ENCODE results near the gene RBL2. TPM values are rescaled to one million over a fixed set of nuclear protein-coding genes. Genes with fewer than 3 reads are reported as not detected.

Gene RBL2
- total and polyA plus RNA-seq, 2 of the 13 experiments (the other 11 are each of a cell fraction or from before 2014, with no cell fraction given) = 41.2 to 60.9 TPM

DNA sequence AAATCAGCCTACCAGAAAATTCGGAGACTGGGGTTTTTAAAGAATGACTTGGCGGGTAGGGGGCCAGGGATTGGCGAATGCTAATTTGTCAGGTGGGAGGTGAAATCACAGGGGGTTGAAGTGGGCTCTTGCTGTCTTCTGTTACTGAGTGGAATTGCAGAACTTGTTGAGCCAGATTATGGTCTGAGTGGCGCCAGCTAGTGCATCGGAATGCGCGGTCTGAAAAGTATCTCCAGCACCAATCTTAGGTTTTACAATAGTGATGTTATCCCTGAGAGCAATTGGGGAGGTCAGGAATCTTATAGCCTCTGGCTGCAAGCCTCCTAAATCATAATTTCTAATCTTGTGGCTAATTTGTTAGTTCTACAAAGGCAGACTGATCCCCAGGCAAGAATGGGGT is 762 bp upstream of the RBL2 start:
- no peak for ATAC-seq
- H3K9ac ChIP-seq (ENCODE audit: insufficient read depth, low read depth, low read length) = peak overlapping the region; percentile 92; the same call in 1 of the 2 replicates
- FAIRE-seq = no peak
- ChIA-PET POLR2A (interaction anchor here (1.1 to 3.8 kb wide), 3 partner anchors 15 to 78 kb away, joined by 3 to 20 read pairs (median 4); partner anchors contain the start of gene AKTIP), CTCF (ENCODE audit: low intra/inter-chr PET ratio, low total read pairs) (no interaction called here)
- H3K36me3 ChIP-seq (replicated peaks in 1 of 2; ENCODE audit: control insufficient read depth in 1 of 2, insufficient read depth in 2 of 2, low read length in 2 of 2) = peaks cover 0 to 4% of the 10 kb centered on the region in 2 experiments; a peak in 1 of 5 replicates
- peaks cover 4% of the 10 kb centered on the region; the same call in 1 of the 2 replicates for H3K9me3 ChIP-seq (ENCODE audit: low read length)
- DNase-seq (ENCODE audit: low spot score) = no peak
- BruUV-seq (replicated peaks) = no TSS peak
- peak overlapping the region; percentile 89 for H3K4me2 ChIP-seq (ENCODE audit: low read depth, low read length)
- H3K4me1 ChIP-seq (ENCODE audit: insufficient read depth, low read length) = peaks cover 34% of the 10 kb centered on the region
- H3K27me3 ChIP-seq (ENCODE audit: control insufficient read depth in 1 of 2, insufficient read depth in 2 of 2, low read length in 2 of 2) = peaks cover 0 to 5% of the 10 kb centered on the region in 2 experiments; a peak in 1 of 5 replicates
- H4K20me1 ChIP-seq (ENCODE audit: insufficient read depth, low read length) = peaks cover 9% of the 10 kb centered on the region
- 89% methylated on average over 7 of the region's 7 CpGs for WGBS (ENCODE audit: low lambda C conversion rate)
- peaks cover 37% of the 10 kb centered on the region for H3K79me2 ChIP-seq (ENCODE audit: insufficient read depth, low read length)
- peak overlapping the region; percentile 93 to 98 (median 94) for H3K4me3 ChIP-seq (replicated peaks in 1 of 3; ENCODE audit: insufficient read depth in 1 of 3, low read depth in 2 of 3, low read length in 3 of 3)
- H2AFZ ChIP-seq (ENCODE audit: low read length) = peak overlapping the region; percentile 100
- no peak overlapping the region for H3K27ac ChIP-seq (ENCODE audit: extremely low read length, insufficient read depth, low read length)
- in situ Hi-C loops (cut with HindIII; ENCODE audit: extremely low pct_ligation_motif_present, low pct_unique_long_range_greater_than_20kb) (loop anchor here (10.0 kb wide), 1 partner anchor 379 kb away; the partner anchor contains the start of genes CHD9 and CHD9NB), intact Hi-C loops (cut with micrococcal nuclease; ENCODE audit: unreplicated experiment) (no loop called here)
- TF ChIP-seq ZNF607 (CRISPR knock-in tag; IDR thresholded peaks at IDR 0.05; ENCODE audit: borderline replicate concordance) (0 out of 2 replicates have a peak, but pooled peaks have one; percentile 1), PHF20 (CRISPR knock-in tag; IDR thresholded peaks at IDR 0.05) (no peak), ONECUT2 (CRISPR knock-in tag; IDR thresholded peaks at IDR 0.05) (no peak), MAZ (IDR thresholded peaks at IDR 0.05; ENCODE audit: borderline replicate concordance, low read depth, low read length) (no peak), MAZ (CRISPR knock-in tag; IDR thresholded peaks at IDR 0.05; ENCODE audit: low read depth) (no peak), GTF3A (CRISPR knock-in tag; conservative IDR thresholded peaks at IDR 0.05) (no peak)
- TF ChIP-seq, protein P1, sequence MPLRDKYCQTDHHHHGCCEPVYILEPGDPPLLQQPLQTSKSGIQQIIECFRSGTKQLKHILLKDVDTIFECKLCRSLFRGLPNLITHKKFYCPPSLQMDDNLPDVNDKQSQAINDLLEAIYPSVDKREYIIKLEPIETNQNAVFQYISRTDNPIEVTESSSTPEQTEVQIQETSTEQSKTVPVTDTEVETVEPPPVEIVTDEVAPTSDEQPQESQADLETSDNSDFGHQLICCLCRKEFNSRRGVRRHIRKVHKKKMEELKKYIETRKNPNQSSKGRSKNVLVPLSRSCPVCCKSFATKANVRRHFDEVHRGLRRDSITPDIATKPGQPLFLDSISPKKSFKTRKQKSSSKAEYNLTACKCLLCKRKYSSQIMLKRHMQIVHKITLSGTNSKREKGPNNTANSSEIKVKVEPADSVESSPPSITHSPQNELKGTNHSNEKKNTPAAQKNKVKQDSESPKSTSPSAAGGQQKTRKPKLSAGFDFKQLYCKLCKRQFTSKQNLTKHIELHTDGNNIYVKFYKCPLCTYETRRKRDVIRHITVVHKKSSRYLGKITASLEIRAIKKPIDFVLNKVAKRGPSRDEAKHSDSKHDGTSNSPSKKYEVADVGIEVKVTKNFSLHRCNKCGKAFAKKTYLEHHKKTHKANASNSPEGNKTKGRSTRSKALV (CRISPR knock-in tag; IDR thresholded peaks at IDR 0.05) = no peak
- TF ChIP-seq, protein P2, sequence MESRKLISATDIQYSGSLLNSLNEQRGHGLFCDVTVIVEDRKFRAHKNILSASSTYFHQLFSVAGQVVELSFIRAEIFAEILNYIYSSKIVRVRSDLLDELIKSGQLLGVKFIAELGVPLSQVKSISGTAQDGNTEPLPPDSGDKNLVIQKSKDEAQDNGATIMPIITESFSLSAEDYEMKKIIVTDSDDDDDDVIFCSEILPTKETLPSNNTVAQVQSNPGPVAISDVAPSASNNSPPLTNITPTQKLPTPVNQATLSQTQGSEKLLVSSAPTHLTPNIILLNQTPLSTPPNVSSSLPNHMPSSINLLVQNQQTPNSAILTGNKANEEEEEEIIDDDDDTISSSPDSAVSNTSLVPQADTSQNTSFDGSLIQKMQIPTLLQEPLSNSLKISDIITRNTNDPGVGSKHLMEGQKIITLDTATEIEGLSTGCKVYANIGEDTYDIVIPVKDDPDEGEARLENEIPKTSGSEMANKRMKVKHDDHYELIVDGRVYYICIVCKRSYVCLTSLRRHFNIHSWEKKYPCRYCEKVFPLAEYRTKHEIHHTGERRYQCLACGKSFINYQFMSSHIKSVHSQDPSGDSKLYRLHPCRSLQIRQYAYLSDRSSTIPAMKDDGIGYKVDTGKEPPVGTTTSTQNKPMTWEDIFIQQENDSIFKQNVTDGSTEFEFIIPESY (CRISPR knock-in tag; IDR thresholded peaks at IDR 0.05) = peak; percentile 64; the same call in 1 of the 2 replicates
- TF ChIP-seq, protein P3, sequence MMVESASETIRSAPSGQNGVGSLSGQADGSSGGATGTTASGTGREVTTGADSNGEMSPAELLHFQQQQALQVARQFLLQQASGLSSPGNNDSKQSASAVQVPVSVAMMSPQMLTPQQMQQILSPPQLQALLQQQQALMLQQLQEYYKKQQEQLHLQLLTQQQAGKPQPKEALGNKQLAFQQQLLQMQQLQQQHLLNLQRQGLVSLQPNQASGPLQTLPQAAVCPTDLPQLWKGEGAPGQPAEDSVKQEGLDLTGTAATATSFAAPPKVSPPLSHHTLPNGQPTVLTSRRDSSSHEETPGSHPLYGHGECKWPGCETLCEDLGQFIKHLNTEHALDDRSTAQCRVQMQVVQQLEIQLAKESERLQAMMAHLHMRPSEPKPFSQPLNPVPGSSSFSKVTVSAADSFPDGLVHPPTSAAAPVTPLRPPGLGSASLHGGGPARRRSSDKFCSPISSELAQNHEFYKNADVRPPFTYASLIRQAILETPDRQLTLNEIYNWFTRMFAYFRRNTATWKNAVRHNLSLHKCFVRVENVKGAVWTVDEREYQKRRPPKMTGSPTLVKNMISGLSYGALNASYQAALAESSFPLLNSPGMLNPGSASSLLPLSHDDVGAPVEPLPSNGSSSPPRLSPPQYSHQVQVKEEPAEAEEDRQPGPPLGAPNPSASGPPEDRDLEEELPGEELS (CRISPR knock-in tag; IDR thresholded peaks at IDR 0.05) = no peak

All from HepG2 (cell line).